Left lung (tissue), 10 donors: ENCODE measurements around the gene FAIM2. TPM values are rescaled to one million over a fixed set of nuclear protein-coding genes. Genes with fewer than 3 reads are reported as not detected.

ENCODE experiments used
- ATAC-seq: fragments of 200-7000 bp; cut with Tn5 transposase; one replicate; pipeline ENCODE4 v1.9.1; 2020; ENCODE audit warnings: moderate library complexity
- DNase-seq, 4 donors: peaks; one replicate each; pipeline ENCODE4 v3.0.0-alpha.2; 2013 to 2020
- H3K27ac ChIP-seq, 2 donors: fragments of 200-600 bp; sonication (generic) in 1 of 2; one replicate each; pipeline versions ENCODE4 v1.5.0 to v1.8.0; 2020 to 2021
- H3K27me3 ChIP-seq, 2 donors: fragments of 200-600 bp; sonication (generic) in 1 of 2; one replicate each; pipeline versions ENCODE4 v1.5.0 to v1.8.0; 2020 to 2021
- H3K36me3 ChIP-seq, 2 donors: fragments of 200-600 bp; sonication (generic) in 1 of 2; one replicate each; pipeline versions ENCODE4 v1.5.0 to v1.8.0; 2020 to 2021
- H3K4me1 ChIP-seq, 2 donors: fragments of 200-600 bp; one replicate each; pipeline ENCODE4 v1.8.0; 2021
- H3K4me3 ChIP-seq, 2 donors: fragments of 200-600 bp; sonication (generic) in 1 of 2; one replicate each; pipeline versions ENCODE4 v1.5.0 to v1.8.0; 2020 to 2021; ENCODE audit warnings: mild to moderate bottlenecking in 1 of 2
- H3K9me3 ChIP-seq, 2 donors: fragments of 200-600 bp; sonication (generic) in 1 of 2; one replicate each; pipeline versions ENCODE4 v1.5.0 to v1.8.0; 2020 to 2021
- intact Hi-C, 2 donors: fragments of 100-400 bp; cut with DNase I; formaldehyde crosslinking; loops; one replicate each; pipeline versions ENCODE4 v1.11.2 to v1.14.2; 2022
- polyA plus RNA-seq, 6 donors: library from polyadenylated mRNA; unstranded; fragments of 120-200 nt; gene quantifications; one replicate each; pipeline ENCODE4 v1.2.1, GENCODE V29; 2013; ENCODE audit not compliant: insufficient read length in 6 of 6
- total RNA-seq, 2 donors: library from RNA; stranded (reverse); fragmentation: NEBNext Ultra II Directional; extraction: Animal tissue kit (Norgen Biotek cat#: 25700); gene quantifications; one replicate each; pipeline ENCODE4 v1.2.1, GENCODE V29; 2021
- TF ChIP-seq, protein P1 (sequence below), 2 donors: fragments of 200-600 bp; sonication (generic) in 1 of 2; IDR thresholded peaks; one replicate each; pipeline versions ENCODE4 v1.5.0 to v1.8.0; 2021; ENCODE audit warnings: antibody characterized with exemption in 2 of 2
- donor health status: DM: no; HTN: yes; CAD: no.
- donor health status: DM: no; HTN: no; CAD: no.

FAIM2 gene
- total and polyA plus RNA-seq, 8 donors = 0.27 to 1.8 (median 0.70) TPM

DNA sequence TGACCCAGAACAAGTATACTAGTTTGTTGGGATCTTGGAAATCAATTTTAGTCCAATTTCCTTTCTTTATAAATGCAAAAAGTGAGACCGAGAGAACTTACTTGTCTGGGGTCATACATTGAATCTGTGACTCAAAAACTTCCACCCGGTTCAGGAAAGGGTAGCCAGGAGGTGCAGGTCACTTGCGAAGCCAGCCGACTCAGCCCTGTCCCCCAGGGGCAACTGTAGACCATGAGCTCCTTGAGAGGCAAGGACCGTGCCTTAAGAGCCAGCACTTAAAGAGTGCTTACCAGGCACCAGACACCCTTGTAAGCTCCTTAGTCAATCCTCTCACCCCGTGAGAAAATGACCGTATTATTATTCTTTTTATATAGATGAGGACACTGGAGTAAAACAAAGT, 60.3 kb downstream of the FAIM2 start:
- peak; percentile 3 for ATAC-seq
- intact Hi-C loops = no loop called here
- Histone ChIP-seq H3K27ac (peak overlapping the region; percentile 87 to 93), H3K27me3 (peaks cover 0 to 11% of the 10 kb centered on the region in 2 donors), H3K4me3 (peak overlapping the region; percentile 65 to 73), H3K9me3 (no peaks in the 10 kb centered on the region), H3K36me3 (no peaks in the 10 kb centered on the region), H3K4me1 (peaks cover 8 to 19% of the 10 kb centered on the region in 2 donors)
- no peak for DNase-seq
- TF ChIP-seq, protein P1, sequence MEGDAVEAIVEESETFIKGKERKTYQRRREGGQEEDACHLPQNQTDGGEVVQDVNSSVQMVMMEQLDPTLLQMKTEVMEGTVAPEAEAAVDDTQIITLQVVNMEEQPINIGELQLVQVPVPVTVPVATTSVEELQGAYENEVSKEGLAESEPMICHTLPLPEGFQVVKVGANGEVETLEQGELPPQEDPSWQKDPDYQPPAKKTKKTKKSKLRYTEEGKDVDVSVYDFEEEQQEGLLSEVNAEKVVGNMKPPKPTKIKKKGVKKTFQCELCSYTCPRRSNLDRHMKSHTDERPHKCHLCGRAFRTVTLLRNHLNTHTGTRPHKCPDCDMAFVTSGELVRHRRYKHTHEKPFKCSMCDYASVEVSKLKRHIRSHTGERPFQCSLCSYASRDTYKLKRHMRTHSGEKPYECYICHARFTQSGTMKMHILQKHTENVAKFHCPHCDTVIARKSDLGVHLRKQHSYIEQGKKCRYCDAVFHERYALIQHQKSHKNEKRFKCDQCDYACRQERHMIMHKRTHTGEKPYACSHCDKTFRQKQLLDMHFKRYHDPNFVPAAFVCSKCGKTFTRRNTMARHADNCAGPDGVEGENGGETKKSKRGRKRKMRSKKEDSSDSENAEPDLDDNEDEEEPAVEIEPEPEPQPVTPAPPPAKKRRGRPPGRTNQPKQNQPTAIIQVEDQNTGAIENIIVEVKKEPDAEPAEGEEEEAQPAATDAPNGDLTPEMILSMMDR (IDR thresholded peaks at IDR 0.05) = no peak

- H3K27me3 ChIP-seq = peaks cover 0 to 4% of the 10 kb centered on the region in 2 donors
- H3K9me3 ChIP-seq = no peaks in the 10 kb centered on the region
- TF ChIP-seq, protein P1 (IDR thresholded peaks at IDR 0.05) = no peak
- ATAC-seq (peak; percentile 97), DNase-seq (peak; percentile 74 to 99 (median 93))
- H3K36me3 ChIP-seq = no peaks in the 10 kb centered on the region
- H3K4me1 ChIP-seq = peaks cover 8 to 19% of the 10 kb centered on the region in 2 donors
- intact Hi-C loops = no loop called here
- H3K4me3 ChIP-seq = peak within 1 kb of the TSS; percentile 65 to 73
- peak within 1 kb of the TSS; percentile 87 to 93 for H3K27ac ChIP-seq
Measured at GRCh38 chr12:49842519-49843352, 61.0 kb downstream of the FAIM2 start, which contains the start of gene BCDIN3D. TSS of gene BCDIN3D (minus strand) at chr12:49843106. CDS start at chr12:49843087, 19 bp downstream.

DNA sequence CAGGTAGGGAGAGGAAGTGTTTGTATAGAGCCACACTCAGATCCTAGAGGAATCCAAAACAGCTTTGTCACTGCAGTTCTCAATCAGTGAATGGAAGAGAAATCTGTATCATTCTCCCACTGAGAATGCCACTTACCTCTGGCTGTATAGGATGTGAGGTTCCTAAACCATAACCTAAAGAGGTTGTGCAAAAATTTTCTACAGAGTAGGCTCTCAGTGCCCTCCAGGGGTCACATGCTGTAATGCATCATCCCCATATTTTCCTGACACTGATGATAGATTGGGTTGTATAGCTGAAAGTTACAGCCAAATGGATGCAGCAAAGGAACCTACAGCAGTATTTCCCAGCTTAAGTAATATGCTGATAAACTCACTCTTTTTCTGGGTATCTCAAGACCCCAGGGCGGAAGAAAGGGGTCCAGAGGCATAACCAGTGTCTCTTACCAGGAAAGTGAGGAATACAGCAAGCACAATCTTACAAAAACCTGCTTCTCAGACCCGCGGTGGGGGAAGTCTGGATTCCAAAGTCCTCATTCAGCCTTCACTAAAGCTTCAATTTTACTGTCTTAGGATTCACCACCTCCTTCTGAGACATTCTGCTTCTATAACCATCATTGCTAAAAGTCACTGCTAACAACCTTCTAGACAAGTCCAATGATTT, 64.6 kb downstream of the FAIM2 start:
- Histone ChIP-seq H3K9me3 (no peaks in the 10 kb centered on the region), H3K36me3 (no peaks in the 10 kb centered on the region), H3K4me1 (peaks cover 8 to 19% of the 10 kb centered on the region in 2 donors), H3K27ac (no peak overlapping the region), H3K4me3 (no peak overlapping the region), H3K27me3 (no peaks in the 10 kb centered on the region)
- intact Hi-C loops = loop anchor here in 1 of 2 donors (2.0 kb wide), 1 partner anchor 62 kb away; no protein-coding TSS in a partner anchor
- no peak for ATAC-seq
- TF ChIP-seq, protein P1 (IDR thresholded peaks at IDR 0.05) = peak; percentile 43 to 55
- peak in 2 of 4 donors; percentile 17 to 35 for DNase-seq

DNA sequence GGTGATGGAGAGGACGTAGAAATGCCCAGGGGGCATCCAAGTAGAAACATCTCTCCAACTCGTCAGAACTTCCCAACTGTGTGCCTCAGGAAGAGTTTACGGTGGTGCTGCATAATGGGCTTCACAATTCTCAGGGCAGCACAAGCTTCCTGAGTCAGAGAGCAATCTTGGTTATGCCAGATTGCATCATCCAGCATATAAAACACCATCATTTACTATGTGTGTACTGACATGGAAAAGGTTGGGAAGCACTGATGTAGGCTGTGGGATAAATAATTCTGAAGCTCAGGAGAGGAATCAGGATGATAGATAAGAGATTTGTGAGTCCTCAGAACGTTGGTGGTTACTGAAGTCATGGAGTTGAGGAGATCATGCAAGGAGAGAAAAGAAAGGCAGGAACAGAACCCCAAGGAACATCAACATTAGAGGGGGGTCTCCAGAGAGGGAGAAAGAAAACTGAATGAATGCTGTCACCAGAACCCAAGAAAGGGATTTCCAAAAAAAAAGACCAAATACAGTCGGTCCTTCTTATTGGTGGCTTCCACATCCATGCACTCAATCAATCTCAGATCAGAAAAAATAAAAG, 70.8 kb downstream of the FAIM2 start:
- no peaks in the 10 kb centered on the region for H3K36me3 ChIP-seq
- H3K9me3 ChIP-seq = no peaks in the 10 kb centered on the region
- no peaks in the 10 kb centered on the region for H3K27me3 ChIP-seq
- no peak for ATAC-seq
- peaks cover 0 to 10% of the 10 kb centered on the region in 2 donors for H3K4me1 ChIP-seq
- intact Hi-C loops = no loop called here
- H3K4me3 ChIP-seq = no peak overlapping the region
- no peak for DNase-seq
- no peak overlapping the region for H3K27ac ChIP-seq
- TF ChIP-seq, protein P1 (IDR thresholded peaks at IDR 0.05) = no peak
